Measurements from ENCODE around the gene KIRREL3. TPM values are rescaled to one million over a fixed set of nuclear protein-coding genes. Genes with fewer than 3 reads are reported as not detected.

KIRREL3 gene
- total RNA-seq, 1 experiment from 2014 or later, result 0.44 TPM

DNA sequence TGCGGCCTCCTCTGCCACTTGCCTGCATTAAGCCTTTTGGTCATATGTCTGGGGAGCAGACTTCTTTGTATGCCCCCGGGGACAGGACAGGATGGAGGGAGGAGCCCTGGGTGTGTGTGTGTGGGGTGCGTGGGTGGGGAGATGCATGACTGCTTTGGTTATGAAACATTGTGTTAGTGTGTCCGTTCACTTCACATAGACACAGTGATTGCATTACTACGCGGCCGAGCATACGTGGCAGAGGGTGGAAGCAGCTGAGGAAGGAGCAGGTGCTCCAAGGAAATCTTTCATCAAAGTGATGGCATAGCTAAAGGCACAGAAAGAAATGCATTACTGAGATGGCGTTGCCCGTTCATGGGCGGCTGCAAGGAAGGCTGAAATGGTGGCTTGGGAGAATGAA lies 384.7 kb downstream of the KIRREL3 start:
- intact Hi-C loops (cut with micrococcal nuclease), result no loop called here
- H2AFZ ChIP-seq (ENCODE audit: low read length), result no peak overlapping the region
- H3K9ac ChIP-seq (ENCODE audit: low read length), result no peak overlapping the region
- ChIA-PET CTCF (no interaction called here), POLR2A (ENCODE audit: unreplicated experiment) (no interaction called here)
- H3K27ac ChIP-seq (ENCODE audit: low read length), result no peak overlapping the region
- no peaks in the 10 kb centered on the region for H3K4me1 ChIP-seq (ENCODE audit: insufficient read depth, low read length)
- no peaks in the 10 kb centered on the region for H3F3A ChIP-seq (ENCODE audit: low read length, unreplicated experiment)
- H3K36me3 ChIP-seq (ENCODE audit: low read depth, low read length), result no peaks in the 10 kb centered on the region
- H3K4me2 ChIP-seq (ENCODE audit: low read length), result no peak overlapping the region
- no peaks in the 10 kb centered on the region for H3K9me2 ChIP-seq (replicated peaks; ENCODE audit: low read length)
- TF ChIP-seq CTCF (conservative IDR thresholded peaks at IDR 0.05; ENCODE audit: low read depth, low read length), result no peak
- no peak for TF ChIP-seq EZH2phosphoT487 (IDR thresholded peaks at IDR 0.05; ENCODE audit: borderline replicate concordance, low read length)
- TF ChIP-seq EZH2 (IDR thresholded peaks at IDR 0.05; ENCODE audit: low read length, unreplicated experiment), result no peak
- H4K20me1 ChIP-seq (ENCODE audit: low read length), result no peaks in the 10 kb centered on the region
- no TSS peak for BruUV-seq (replicated peaks)
- no peak overlapping the region for H3K4me3 ChIP-seq (ENCODE audit: low read length)
- no peaks in the 10 kb centered on the region for H3K79me2 ChIP-seq (ENCODE audit: low read length)
- H3K27me3 ChIP-seq (ENCODE audit: low read length), result peaks cover 67% of the 10 kb centered on the region
- DNase-seq (no peak), ATAC-seq (no peak)
- no peaks in the 10 kb centered on the region for H3K9me3 ChIP-seq (ENCODE audit: low read length)

DNA sequence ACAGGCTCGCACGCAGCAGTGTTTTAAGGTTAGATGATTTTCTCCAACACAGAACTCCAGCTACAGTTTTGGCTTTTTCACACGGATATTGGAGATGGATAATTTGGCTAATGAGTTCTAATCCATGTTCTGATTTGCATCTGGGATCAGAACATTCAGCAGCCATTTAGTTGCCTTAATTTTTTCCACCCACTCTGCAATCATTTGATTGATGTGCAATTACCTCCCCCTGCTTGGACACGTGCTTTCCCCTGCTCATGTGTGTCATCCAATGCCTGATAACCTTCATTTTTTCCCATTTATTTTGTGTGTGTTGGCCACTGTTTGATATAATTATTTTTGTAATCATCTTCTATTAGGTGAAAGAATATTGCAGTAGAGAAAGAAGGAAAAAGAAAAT lies 387.3 kb downstream of the KIRREL3 start:
- H3K79me2 ChIP-seq (ENCODE audit: low read length), result no peaks in the 10 kb centered on the region
- intact Hi-C loops (cut with micrococcal nuclease), result no loop called here
- no peak for TF ChIP-seq CTCF (conservative IDR thresholded peaks at IDR 0.05; ENCODE audit: low read depth, low read length)
- no peak for TF ChIP-seq EZH2phosphoT487 (IDR thresholded peaks at IDR 0.05; ENCODE audit: borderline replicate concordance, low read length)
- no peak for TF ChIP-seq EZH2 (IDR thresholded peaks at IDR 0.05; ENCODE audit: low read length, unreplicated experiment)
- DNase-seq (no peak), ATAC-seq (no peak)
- no peak overlapping the region for H3K4me3 ChIP-seq (ENCODE audit: low read length)
- peaks cover 82% of the 10 kb centered on the region for H3K27me3 ChIP-seq (ENCODE audit: low read length)
- H4K20me1 ChIP-seq (ENCODE audit: low read length), result no peaks in the 10 kb centered on the region
- no peaks in the 10 kb centered on the region for H3K4me1 ChIP-seq (ENCODE audit: insufficient read depth, low read length)
- ChIA-PET CTCF (no interaction called here), POLR2A (ENCODE audit: unreplicated experiment) (no interaction called here)
- no TSS peak for BruUV-seq (replicated peaks)
- no peak overlapping the region for H2AFZ ChIP-seq (ENCODE audit: low read length)
- H3K36me3 ChIP-seq (ENCODE audit: low read depth, low read length), result no peaks in the 10 kb centered on the region
- no peak overlapping the region for H3K4me2 ChIP-seq (ENCODE audit: low read length)
- no peak overlapping the region for H3K9ac ChIP-seq (ENCODE audit: low read length)
- no peaks in the 10 kb centered on the region for H3F3A ChIP-seq (ENCODE audit: low read length, unreplicated experiment)
- H3K27ac ChIP-seq (ENCODE audit: low read length), result no peak overlapping the region
- H3K9me3 ChIP-seq (ENCODE audit: low read length), result no peaks in the 10 kb centered on the region
- no peaks in the 10 kb centered on the region for H3K9me2 ChIP-seq (replicated peaks; ENCODE audit: low read length)

GRCh38 chr11:126612671-126613070 lies 387.9 kb downstream of the KIRREL3 start:
- DNase-seq, result no peak
- Histone ChIP-seq H3F3A (ENCODE audit: low read length, unreplicated experiment) (no peaks in the 10 kb centered on the region), H3K4me2 (ENCODE audit: low read length) (no peak overlapping the region), H3K9ac (ENCODE audit: low read length) (no peak overlapping the region), H4K20me1 (ENCODE audit: low read length) (no peaks in the 10 kb centered on the region), H3K27ac (ENCODE audit: low read length) (no peak overlapping the region), H3K9me3 (ENCODE audit: low read length) (no peaks in the 10 kb centered on the region), H3K36me3 (ENCODE audit: low read depth, low read length) (no peaks in the 10 kb centered on the region), H3K27me3 (ENCODE audit: low read length) (peaks cover 86% of the 10 kb centered on the region), H3K4me3 (ENCODE audit: low read length) (no peak overlapping the region), H3K9me2 (replicated peaks; ENCODE audit: low read length) (no peaks in the 10 kb centered on the region), H3K4me1 (ENCODE audit: insufficient read depth, low read length) (no peaks in the 10 kb centered on the region), H2AFZ (ENCODE audit: low read length) (no peak overlapping the region), H3K79me2 (ENCODE audit: low read length) (no peaks in the 10 kb centered on the region)
- ChIA-PET CTCF (no interaction called here), POLR2A (ENCODE audit: unreplicated experiment) (no interaction called here)
- BruUV-seq (replicated peaks), result no TSS peak
- TF ChIP-seq CTCF (conservative IDR thresholded peaks at IDR 0.05; ENCODE audit: low read depth, low read length) (no peak), EZH2phosphoT487 (IDR thresholded peaks at IDR 0.05; ENCODE audit: borderline replicate concordance, low read length) (no peak), EZH2 (IDR thresholded peaks at IDR 0.05; ENCODE audit: low read length, unreplicated experiment) (no peak)
- ATAC-seq, result no peak
- intact Hi-C loops (cut with micrococcal nuclease), result no loop called here

Data from PC-3 (cell line).